HepG2 (cell line): Measurements from ENCODE around the gene CTNNBIP1. TPM values are rescaled to one million over a fixed set of nuclear protein-coding genes. Genes with fewer than 3 reads are reported as not detected.

ENCODE experiments used
- ATAC-seq: fragments of 200-7000 bp; cut with Tn5 transposase; 3 replicates; pipeline ENCODE4 v1.9.1; 2020; ENCODE audit warnings: mild to moderate bottlenecking, moderate library complexity
- BruUV-seq: library from RNA; stranded (reverse); fragments of 400-500 nt; replicated peaks from 2 replicates; lab custom pipeline; 2021; lab: Mats Ljungman, UMichigan
- CTCF ChIA-PET: fragments of 300-600 bp; formaldehyde crosslinking; extraction: SDS; loops from one replicate; lab custom pipeline; 2021; ENCODE audit warnings: low total read pairs, inconsistent platforms, low intra/inter-chr PET ratio; lab: Yijun Ruan, JAX
- POLR2A ChIA-PET: fragments of 350-600 bp; sonication (Branson Sonifier 250); formaldehyde crosslinking; loops from one replicate; lab custom pipeline; 2020; ENCODE audit warnings: antibody characterized with exemption, inconsistent platforms; lab: Yijun Ruan, JAX
- DNase-seq: peaks from one replicate; pipeline ENCODE4 v3.0.0-alpha.2; 2015; ENCODE audit warnings: low spot score
- FAIRE-seq: peaks from 3 replicates; lab custom pipeline; 2011; peaks lifted over from hg19 to GRCh38; lab: Jason Lieb, UNC
- H2AFZ ChIP-seq: one replicate; pipeline ENCODE4 v1.6.1; 2011; ENCODE audit warnings: low read length, inconsistent platforms
- H3K27ac ChIP-seq: fragments of 300-600 bp; 3 replicates; pipeline ENCODE4 v1.8.0; 2011; ENCODE audit warnings: mixed run types, mild to moderate bottlenecking, mixed read lengths, low read length, inconsistent platforms; ENCODE audit not compliant: insufficient read depth; ENCODE audit errors: extremely low read length
- H3K27me3 ChIP-seq, 2 experiments: fragments of 200-600 bp in 1 of 2; 2 replicates in 1 of 2; 3 replicates in 1 of 2; pipeline versions ENCODE4 v1.6.0 to v1.8.0; 2011; ENCODE audit warnings: low read length in 2 of 2, mild to moderate bottlenecking in 2 of 2, moderate library complexity in 2 of 2, inconsistent platforms in 1 of 2; ENCODE audit not compliant: insufficient read depth in 2 of 2, control insufficient read depth in 1 of 2
- H3K36me3 ChIP-seq, 2 experiments: fragments of 200-600 bp in 1 of 2; replicated peaks in 1 of 2; 2 replicates in 1 of 2; 3 replicates in 1 of 2; pipeline versions ENCODE4 v1.5.1 to v1.8.0; 2011; ENCODE audit warnings: low read length in 2 of 2, inconsistent platforms in 1 of 2; ENCODE audit not compliant: insufficient read depth in 2 of 2, control insufficient read depth in 1 of 2
- H3K4me1 ChIP-seq: 2 replicates; pipeline ENCODE4 v1.5.1; 2012; ENCODE audit warnings: low read length, inconsistent platforms; ENCODE audit not compliant: insufficient read depth
- H3K4me2 ChIP-seq: 2 replicates; pipeline ENCODE4 v1.6.0; 2011; ENCODE audit warnings: low read depth, low read length, inconsistent platforms
- H3K4me3 ChIP-seq, 3 experiments: fragments of 200-600 bp in 1 of 3; sonication (generic), shearing (Covaris generic) in 1 of 3; replicated peaks in 1 of 3; 2 replicates each; pipeline ENCODE4 v1.5.1; 2011 to 2016; ENCODE audit warnings: low read length in 3 of 3, inconsistent platforms in 2 of 3, low read depth in 2 of 3, mild to moderate bottlenecking in 2 of 3, control low read depth in 1 of 3, mixed read lengths in 1 of 3; ENCODE audit not compliant: insufficient read depth in 1 of 3
- H3K79me2 ChIP-seq: one replicate; pipeline ENCODE4 v1.6.1; 2011; ENCODE audit warnings: low read length, inconsistent platforms; ENCODE audit not compliant: insufficient read depth
- H3K9ac ChIP-seq: 2 replicates; pipeline ENCODE4 v1.6.0; 2011; ENCODE audit warnings: mild to moderate bottlenecking, low read depth, low read length, inconsistent platforms; ENCODE audit not compliant: insufficient read depth
- H3K9me3 ChIP-seq: 2 replicates; pipeline ENCODE4 v1.5.1; 2012; ENCODE audit warnings: mild to moderate bottlenecking, low read length
- H4K20me1 ChIP-seq: 2 replicates; pipeline ENCODE4 v1.6.0; 2011; ENCODE audit warnings: inconsistent platforms, mild to moderate bottlenecking, low read length, moderate library complexity; ENCODE audit not compliant: insufficient read depth
- ASH2L ChIP-seq: fragments of 300-600, 200-600 bp; sonication (generic); IDR thresholded peaks from 2 replicates; pipeline ENCODE4 v1.7.0; 2017; ENCODE audit warnings: low read depth, mild to moderate bottlenecking, moderate library complexity, mixed read lengths, low read length; ENCODE audit not compliant: insufficient read length
- BRCA1 ChIP-seq: sonication (generic); formaldehyde crosslinking; IDR thresholded peaks from 2 replicates; pipeline ENCODE4 v1.4.0; 2020; ENCODE audit warnings: missing genetic modification reagents
- EED ChIP-seq: sonication (generic); formaldehyde crosslinking; IDR thresholded peaks from 2 replicates; pipeline ENCODE4 v1.5.0; 2020; ENCODE audit warnings: mild to moderate bottlenecking, missing genetic modification reagents
- EZH2 ChIP-seq: conservative IDR thresholded peaks from 2 replicates; pipeline ENCODE4 v1.6.1; 2012; ENCODE audit warnings: mild to moderate bottlenecking, low read depth, low read length, moderate library complexity
- PITX1 ChIP-seq: sonication (generic); formaldehyde crosslinking; IDR thresholded peaks from 2 replicates; pipeline ENCODE4 v1.5.1; 2020; ENCODE audit warnings: mild to moderate bottlenecking, missing genetic modification reagents
- RARA ChIP-seq: IDR thresholded peaks from 2 replicates; pipeline ENCODE4 v1.6.1; 2016; ENCODE audit warnings: missing genetic modification reagents, missing compliant biosample characterization
- ZNF253 ChIP-seq: sonication (generic); formaldehyde crosslinking; IDR thresholded peaks from 2 replicates; pipeline ENCODE4 v1.8.0; 2022; ENCODE audit warnings: mild to moderate bottlenecking, missing genetic modification reagents, borderline replicate concordance
- ZNF292 ChIP-seq: sonication (generic); formaldehyde crosslinking; IDR thresholded peaks from 2 replicates; pipeline ENCODE4 v1.8.1; 2022; ENCODE audit warnings: mild to moderate bottlenecking, low read depth, missing genetic modification reagents, borderline replicate concordance
- ZNF441 ChIP-seq: sonication (generic); formaldehyde crosslinking; IDR thresholded peaks from 2 replicates; pipeline ENCODE4 v1.7.0; 2021; ENCODE audit warnings: missing genetic modification reagents, borderline replicate concordance
- ZNF501 ChIP-seq: sonication (generic); formaldehyde crosslinking; IDR thresholded peaks from 2 replicates; pipeline ENCODE4 v1.5.1; 2020; ENCODE audit warnings: mild to moderate bottlenecking, moderate library complexity, missing genetic modification reagents
- ZNF749 ChIP-seq: sonication (generic); formaldehyde crosslinking; IDR thresholded peaks from 2 replicates; pipeline ENCODE4 v1.8.0; 2022; ENCODE audit warnings: mild to moderate bottlenecking, missing genetic modification reagents, moderate library complexity, borderline replicate concordance
- ZSCAN9 ChIP-seq: IDR thresholded peaks from 2 replicates; pipeline ENCODE4 v1.6.1; 2016; ENCODE audit warnings: borderline replicate concordance
- WGBS: methylation state at CpG from one replicate; pipeline ENCODE4 v1.1.6; 2017; ENCODE audit warnings: low lambda C conversion rate; 5-methylcytosine and 5-hydroxymethylcytosine counted together
- in situ Hi-C: cut with HindIII; loops from 2 replicates; pipeline ENCODE4 v1.10.0; 2017; ENCODE audit warnings: low pct_unique_long_range_greater_than_20kb; ENCODE audit not compliant: extremely low pct_ligation_motif_present
- intact Hi-C: fragments of 100-400 bp; cut with micrococcal nuclease; formaldehyde crosslinking; loops from one replicate; pipeline ENCODE4 v1.10.0; 2022; ENCODE audit not compliant: unreplicated experiment
- polyA plus RNA-seq, 8 experiments: library from polyadenylated mRNA; depleted of rRNA in 3 of 8; stranded (reverse) in 7 of 8; unstranded in 1 of 8; fragments of >200 nt; fragmentation: Illumina TruSeq in 4 of 8; extraction: Trizol in 4 of 8; gene quantifications; 2 replicates each; pipeline versions ENCODE4 v1.2.1 to v1.2.3, GENCODE V29; 2011 to 2016; ENCODE audit warnings: low read depth in 4 of 8, missing spikeins in 1 of 8, mixed read lengths in 1 of 8; ENCODE audit not compliant: insufficient read depth in 1 of 8
- total RNA-seq, 5 experiments: library from RNA; depleted of rRNA; stranded (reverse); fragments of >200 nt; fragmentation: Illumina TruSeq; extraction: Trizol; gene quantifications; 2 replicates each; pipeline ENCODE4 v1.2.3, GENCODE V29; 2016; ENCODE audit warnings: low read depth in 1 of 5
- TF ChIP-seq, protein P1 (sequence below): sonication (generic); formaldehyde crosslinking; IDR thresholded peaks from 2 replicates; pipeline ENCODE4 v1.4.0; 2020; ENCODE audit warnings: missing genetic modification reagents
- TF ChIP-seq, protein P2 (sequence below): sonication (generic); formaldehyde crosslinking; IDR thresholded peaks from 2 replicates; pipeline ENCODE4 v1.5.0; 2020; ENCODE audit warnings: mild to moderate bottlenecking, missing genetic modification reagents
- TF ChIP-seq, protein P3 (sequence below): IDR thresholded peaks from 2 replicates; pipeline ENCODE4 v1.6.1; 2016

Gene CTNNBIP1
- total and polyA plus RNA-seq, 2 of the 13 experiments (the other 11 are each of a cell fraction or from before 2014, with no cell fraction given) = 71.7 to 83.0 TPM

DNA sequence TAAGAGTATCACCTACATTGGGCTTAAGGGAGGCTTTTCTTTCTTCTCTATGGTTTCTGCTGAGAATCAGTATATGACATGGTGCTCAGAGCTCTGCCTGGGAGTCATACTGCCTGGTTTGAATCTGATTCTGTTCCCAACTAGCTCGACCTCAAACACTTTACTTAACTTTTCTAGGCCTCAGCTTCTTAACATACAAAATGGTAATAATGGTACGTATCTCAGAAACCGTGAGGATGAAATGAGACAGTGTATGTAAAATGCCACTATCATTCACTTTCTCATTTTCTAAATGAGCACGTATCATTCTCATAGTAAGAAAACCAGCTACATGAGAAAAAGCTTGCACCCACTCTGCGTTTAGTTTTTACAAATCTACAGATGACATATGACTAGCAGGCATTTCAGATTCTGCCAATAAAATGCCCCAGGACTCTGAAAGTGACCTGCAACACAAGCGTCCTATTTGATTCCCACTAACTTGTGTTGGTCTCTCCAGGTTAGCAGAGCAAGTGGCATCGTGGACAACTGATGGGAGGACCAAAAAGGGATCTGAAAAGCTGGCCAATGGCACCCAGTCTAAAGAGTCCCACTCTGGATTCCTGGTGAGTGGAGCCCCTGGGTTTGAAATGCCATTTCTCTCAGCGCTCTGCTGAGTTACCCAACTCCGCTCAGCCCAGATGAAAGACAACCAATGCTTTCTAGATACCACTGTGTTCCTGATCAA lies 6.1 kb downstream of the CTNNBIP1 start:
- Histone ChIP-seq H3K79me2 (peaks cover 64% of the 10 kb centered on the region), H3K4me1 (peaks cover 90% of the 10 kb centered on the region), H3K9ac (no peak overlapping the region), H3K4me3 (no peak overlapping the region), H3K4me2 (no peak overlapping the region), H3K9me3 (no peaks in the 10 kb centered on the region), H3K36me3 (no peaks in the 10 kb centered on the region; a peak in 1 of 5 replicates), H4K20me1 (peaks cover 4% of the 10 kb centered on the region; the same call in 1 of the 2 replicates), H3K27me3 (no peaks in the 10 kb centered on the region; a peak in 1 of 5 replicates), H2AFZ (no peak overlapping the region), H3K27ac (no peak overlapping the region)
- no peak for TF ChIP-seq ZNF253 (CRISPR knock-in tag)
- TF ChIP-seq EED = no peak
- TF ChIP-seq, protein P1, sequence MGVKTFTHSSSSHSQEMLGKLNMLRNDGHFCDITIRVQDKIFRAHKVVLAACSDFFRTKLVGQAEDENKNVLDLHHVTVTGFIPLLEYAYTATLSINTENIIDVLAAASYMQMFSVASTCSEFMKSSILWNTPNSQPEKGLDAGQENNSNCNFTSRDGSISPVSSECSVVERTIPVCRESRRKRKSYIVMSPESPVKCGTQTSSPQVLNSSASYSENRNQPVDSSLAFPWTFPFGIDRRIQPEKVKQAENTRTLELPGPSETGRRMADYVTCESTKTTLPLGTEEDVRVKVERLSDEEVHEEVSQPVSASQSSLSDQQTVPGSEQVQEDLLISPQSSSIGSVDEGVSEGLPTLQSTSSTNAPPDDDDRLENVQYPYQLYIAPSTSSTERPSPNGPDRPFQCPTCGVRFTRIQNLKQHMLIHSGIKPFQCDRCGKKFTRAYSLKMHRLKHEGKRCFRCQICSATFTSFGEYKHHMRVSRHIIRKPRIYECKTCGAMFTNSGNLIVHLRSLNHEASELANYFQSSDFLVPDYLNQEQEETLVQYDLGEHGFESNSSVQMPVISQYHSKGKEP = no peak
- no peak for TF ChIP-seq EZH2
- TF ChIP-seq ZNF441 (CRISPR knock-in tag) = no peak
- TF ChIP-seq ASH2L = no peak
- TF ChIP-seq BRCA1 (CRISPR knock-in tag) = no peak
- TF ChIP-seq ZNF501 (CRISPR knock-in tag) = no peak
- TF ChIP-seq ZSCAN9 (CRISPR knock-in tag) = no peak
- TF ChIP-seq PITX1 (CRISPR knock-in tag) = no peak
- no peak for TF ChIP-seq ZNF292 (CRISPR knock-in tag)
- TF ChIP-seq RARA (CRISPR knock-in tag) = no peak
- TF ChIP-seq, protein P2, sequence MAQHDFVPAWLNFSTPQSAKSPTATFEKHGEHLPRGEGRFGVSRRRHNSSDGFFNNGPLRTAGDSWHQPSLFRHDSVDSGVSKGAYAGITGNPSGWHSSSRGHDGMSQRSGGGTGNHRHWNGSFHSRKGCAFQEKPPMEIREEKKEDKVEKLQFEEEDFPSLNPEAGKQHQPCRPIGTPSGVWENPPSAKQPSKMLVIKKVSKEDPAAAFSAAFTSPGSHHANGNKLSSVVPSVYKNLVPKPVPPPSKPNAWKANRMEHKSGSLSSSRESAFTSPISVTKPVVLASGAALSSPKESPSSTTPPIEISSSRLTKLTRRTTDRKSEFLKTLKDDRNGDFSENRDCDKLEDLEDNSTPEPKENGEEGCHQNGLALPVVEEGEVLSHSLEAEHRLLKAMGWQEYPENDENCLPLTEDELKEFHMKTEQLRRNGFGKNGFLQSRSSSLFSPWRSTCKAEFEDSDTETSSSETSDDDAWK (CRISPR knock-in tag) = no peak
- no peak for TF ChIP-seq ZNF749 (CRISPR knock-in tag)
- TF ChIP-seq, protein P3, sequence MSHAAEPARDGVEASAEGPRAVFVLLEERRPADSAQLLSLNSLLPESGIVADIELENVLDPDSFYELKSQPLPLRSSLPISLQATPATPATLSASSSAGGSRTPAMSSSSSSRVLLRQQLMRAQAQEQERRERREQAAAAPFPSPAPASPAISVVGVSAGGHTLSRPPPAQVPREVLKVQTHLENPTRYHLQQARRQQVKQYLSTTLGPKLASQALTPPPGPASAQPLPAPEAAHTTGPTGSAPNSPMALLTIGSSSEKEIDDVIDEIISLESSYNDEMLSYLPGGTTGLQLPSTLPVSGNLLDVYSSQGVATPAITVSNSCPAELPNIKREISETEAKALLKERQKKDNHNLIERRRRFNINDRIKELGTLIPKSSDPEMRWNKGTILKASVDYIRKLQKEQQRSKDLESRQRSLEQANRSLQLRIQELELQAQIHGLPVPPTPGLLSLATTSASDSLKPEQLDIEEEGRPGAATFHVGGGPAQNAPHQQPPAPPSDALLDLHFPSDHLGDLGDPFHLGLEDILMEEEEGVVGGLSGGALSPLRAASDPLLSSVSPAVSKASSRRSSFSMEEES (CRISPR knock-in tag) = no peak
- DNase-seq (no peak), ATAC-seq (no peak), FAIRE-seq (no peak)
- BruUV-seq = no TSS peak
- ChIA-PET POLR2A (interaction anchor here (1.9 kb wide), 1 partner anchor 10 kb away, joined by 6 read pairs; no protein-coding TSS in a partner anchor), CTCF (no interaction called here)
- 96% methylated on average over 9 of the region's 9 CpGs for WGBS
- in situ Hi-C loops = no loop called here
- intact Hi-C loops = loop anchor here (5.0 kb wide), 1 partner anchor 38 kb away; the partner anchor contains the start of genes LZIC and NMNAT1
